H1 (cell line): ENCODE results near the gene CLIP3. TPM values are rescaled to one million over a fixed set of nuclear protein-coding genes. Genes with fewer than 3 reads are reported as not detected.
A peak's percentile ranks its signal among the peaks of the same experiment; 100 is the strongest.

Experiments
- CHD1 ChIP-seq: IDR thresholded peaks from 2 replicates; pipeline ENCODE4 v1.6.1; 2012; ENCODE audit warnings: low read depth, low read length, improper control_type of control experiment
- CHD7 ChIP-seq: fragments of 300-600 bp; sonication (generic); IDR thresholded peaks from 2 replicates; pipeline ENCODE4 v1.7.1; 2012; ENCODE audit warnings: low read length, moderate library complexity, mild to moderate bottlenecking, inconsistent platforms; ENCODE audit not compliant: insufficient replicate concordance
- CTBP2 ChIP-seq: IDR thresholded peaks from 2 replicates; pipeline ENCODE4 v1.7.0; 2011; ENCODE audit warnings: borderline replicate concordance, mild to moderate bottlenecking, moderate library complexity, mixed read lengths, low read length; ENCODE audit not compliant: insufficient read depth, insufficient read length
- KDM4A ChIP-seq: IDR thresholded peaks from one replicate; pipeline ENCODE4 v1.7.1; 2012; ENCODE audit warnings: low read depth, mild to moderate bottlenecking, moderate library complexity, low read length, inconsistent platforms; ENCODE audit not compliant: severe bottlenecking
- KDM5A ChIP-seq: fragments of 200-600 bp; IDR thresholded peaks from 2 replicates; pipeline ENCODE4 v1.7.1; 2012; ENCODE audit warnings: mild to moderate bottlenecking, low read length, inconsistent platforms, mixed read lengths
- NANOG ChIP-seq: IDR thresholded peaks from 2 replicates; pipeline ENCODE4 v1.6.1; 2011; ENCODE audit warnings: low read length, low read depth, mild to moderate bottlenecking, inconsistent platforms; ENCODE audit not compliant: insufficient read depth, poor library complexity, severe bottlenecking
- SP2 ChIP-seq: IDR thresholded peaks from 2 replicates; pipeline ENCODE4 v1.6.1; 2012; ENCODE audit warnings: mild to moderate bottlenecking, low read length, inconsistent platforms
- SUZ12 ChIP-seq: fragments of 200-600 bp; sonication (generic); IDR thresholded peaks from 2 replicates; pipeline ENCODE4 v1.6.1; 2012; ENCODE audit warnings: mild to moderate bottlenecking, inconsistent platforms, low read length, moderate library complexity, mixed read lengths
- TAF7 ChIP-seq: optimal IDR thresholded peaks from 2 replicates; pipeline ENCODE3; 2011; ENCODE audit warnings: low read depth, mild to moderate bottlenecking, inconsistent platforms, low read length, moderate library complexity, borderline replicate concordance
- polyA plus RNA-seq, 7 experiments: library from polyadenylated mRNA; depleted of rRNA in 3 of 7; stranded (reverse) in 5 of 7; unstranded in 2 of 7; fragments of >200 nt in 5 of 7; fragments of 200-250 nt in 2 of 7; gene quantifications; 1 replicate in 5 of 7; 2 replicates in 1 of 7; 4 replicates in 1 of 7; pipeline versions ENCODE4 v1.2.1 to v1.2.3, GENCODE V29; 2011 to 2013; ENCODE audit warnings: missing spikeins in 2 of 7, mixed read lengths in 2 of 7
- total RNA-seq: library from RNA; stranded (reverse); fragmentation: NEBNext Ultra II Directional; extraction: Animal tissue kit (Norgen Biotek cat#: 25700); gene quantifications from 2 replicates; pipeline ENCODE4 v1.2.1, GENCODE V29; 2021

CLIP3 gene
- total and polyA plus RNA-seq, 2 of the 8 experiments (the other 6 are each of a cell fraction or from before 2014, with no cell fraction given) = 5.9 to 21.7 TPM

GRCh38 chr19:36014012-36014924, 18.4 kb downstream of the CLIP3 start, which contains the start of gene ALKBH6 (continued):
- TF ChIP-seq CHD7 = no peak
- no peak for TF ChIP-seq KDM5A
- no peak for TF ChIP-seq SUZ12
- no peak for TF ChIP-seq CHD1
- TF ChIP-seq KDM4A = peak; percentile 47
- TF ChIP-seq TAF7 = no peak
- TF ChIP-seq CTBP2 = no peak
- peak; percentile 66 for TF ChIP-seq SP2
- TF ChIP-seq NANOG = no peak
